SK-N-SH (cell line): ENCODE results near the gene MTTP. TPM values are rescaled to one million over a fixed set of nuclear protein-coding genes. Genes with fewer than 3 reads are reported as not detected.

ENCODE experiments used
- CTCF ChIA-PET: fragments of 300-600, 350-600 bp; formaldehyde crosslinking; extraction: SDS; loops from one replicate; lab custom pipeline; 2021; lab: Yijun Ruan, JAX
- POLR2A ChIA-PET: fragments of 350-600 bp; sonication (Branson Sonifier 250); formaldehyde crosslinking; extraction: SDS; loops from one replicate; lab custom pipeline; 2020; ENCODE audit warnings: antibody characterized with exemption, inconsistent platforms; lab: Yijun Ruan, JAX
- DNase-seq: peaks from one replicate; pipeline ENCODE4 v3.0.0; 2012
- H2AFZ ChIP-seq: fragments of 200-600 bp; sonication (generic); 2 replicates; pipeline ENCODE4 v1.8.1; 2016; ENCODE audit warnings: antibody characterized with exemption, mild to moderate bottlenecking, low read depth
- H3F3A ChIP-seq: fragments of 200-600 bp; sonication (generic); replicated peaks from 2 replicates; pipeline ENCODE3; 2016; ENCODE audit warnings: antibody characterized with exemption, mild to moderate bottlenecking; ENCODE audit not compliant: insufficient read depth
- H3K27ac ChIP-seq, 2 experiments: fragments of 200-500 bp in 1 of 2; fragments of 200-600 bp in 1 of 2; sonication (Bioruptor generic) in 1 of 2; sonication (generic), shearing (Covaris generic) in 1 of 2; 2 replicates each; pipeline versions ENCODE4 v1.5.1 to v1.6.1; 2014 to 2016; ENCODE audit warnings: low read depth in 2 of 2, inconsistent platforms in 1 of 2, low read length in 1 of 2, mild to moderate bottlenecking in 1 of 2, mixed read lengths in 1 of 2
- H3K27me3 ChIP-seq: fragments of 200-600 bp; sonication (generic), shearing (Covaris generic); 2 replicates; pipeline ENCODE4 v1.6.1; 2016; ENCODE audit warnings: mixed run types; ENCODE audit not compliant: insufficient read depth
- H3K36me3 ChIP-seq, 2 experiments: fragments of 200-500 bp in 1 of 2; fragments of 200-600 bp in 1 of 2; sonication (Bioruptor generic) in 1 of 2; sonication (generic) in 1 of 2; replicated peaks in 1 of 2; 2 replicates each; pipeline versions ENCODE3 to v1.5.1; 2014 to 2016; ENCODE audit warnings: low read length in 1 of 2, mild to moderate bottlenecking in 1 of 2; ENCODE audit not compliant: insufficient read depth in 2 of 2, control insufficient read depth in 1 of 2
- H3K4me1 ChIP-seq, 2 experiments: fragments of 200-500 bp in 1 of 2; fragments of 200-600 bp in 1 of 2; sonication (Bioruptor generic) in 1 of 2; sonication (generic), shearing (Covaris generic) in 1 of 2; 2 replicates each; pipeline versions ENCODE4 v1.5.1 to v1.6.1; 2014 to 2016; ENCODE audit warnings: low read depth in 1 of 2, low read length in 1 of 2, mixed run types in 1 of 2; ENCODE audit not compliant: insufficient read depth in 2 of 2, control insufficient read depth in 1 of 2
- H3K4me2 ChIP-seq: fragments of 200-600 bp; sonication (generic), shearing (Covaris generic); 2 replicates; pipeline ENCODE4 v1.6.1; 2017; ENCODE audit warnings: mixed run types
- H3K4me3 ChIP-seq, 2 experiments: fragments of 200-500 bp in 1 of 2; fragments of 200-600 bp in 1 of 2; sonication (Bioruptor generic) in 1 of 2; sonication (generic), shearing (Covaris generic) in 1 of 2; 2 replicates each; pipeline versions ENCODE4 v1.5.1 to v1.8.1; 2014 to 2016; ENCODE audit warnings: low read depth in 2 of 2, inconsistent platforms in 1 of 2, low read length in 1 of 2, mild to moderate bottlenecking in 1 of 2, mixed read lengths in 1 of 2, moderate library complexity in 1 of 2
- H3K79me2 ChIP-seq: fragments of 200-600 bp; sonication (generic); 2 replicates; pipeline ENCODE4 v1.8.1; 2017; ENCODE audit warnings: mild to moderate bottlenecking; ENCODE audit not compliant: insufficient read depth
- H3K9ac ChIP-seq: fragments of 200-600 bp; sonication (generic); 2 replicates; pipeline ENCODE4 v1.6.1; 2017; ENCODE audit warnings: mixed run types
- H3K9me2 ChIP-seq: fragments of 200-600 bp; sonication (generic); 2 replicates; pipeline ENCODE4 v1.6.1; 2017; ENCODE audit warnings: mixed run types
- H3K9me3 ChIP-seq: fragments of 200-600 bp; sonication (generic); 2 replicates; pipeline ENCODE4 v1.6.1; 2017; ENCODE audit warnings: mixed run types, mild to moderate bottlenecking, moderate library complexity
- H4K20me1 ChIP-seq: fragments of 200-600 bp; sonication (generic); 2 replicates; pipeline ENCODE4 v1.6.1; 2017; ENCODE audit warnings: mild to moderate bottlenecking, mixed run types; ENCODE audit not compliant: insufficient read depth
- CTCF ChIP-seq: fragments of 200-600 bp; sonication (generic); IDR thresholded peaks from 2 replicates; pipeline ENCODE4 v1.6.1; 2017; ENCODE audit warnings: antibody characterized with exemption, mild to moderate bottlenecking, moderate library complexity
- EZH2phosphoT487 ChIP-seq: fragments of 200-600 bp; sonication (generic); IDR thresholded peaks from 2 replicates; pipeline ENCODE4 v1.6.1; 2017; ENCODE audit warnings: low read depth, mixed run types, mild to moderate bottlenecking, antibody characterized with exemption, moderate library complexity, borderline replicate concordance
- FOXM1 ChIP-seq: IDR thresholded peaks from 2 replicates; pipeline ENCODE4 v1.4.0; 2012; ENCODE audit warnings: low read depth, mild to moderate bottlenecking
- GABPA ChIP-seq: IDR thresholded peaks from 2 replicates; pipeline ENCODE4 v1.4.0; 2012; ENCODE audit warnings: low read depth, mild to moderate bottlenecking
- JUND ChIP-seq: IDR thresholded peaks from 2 replicates; pipeline ENCODE4 v1.4.0; 2012
- MAX ChIP-seq: IDR thresholded peaks from 2 replicates; pipeline ENCODE4 v1.4.0; 2012; ENCODE audit warnings: low read depth
- NRF1 ChIP-seq: IDR thresholded peaks from 2 replicates; pipeline ENCODE4 v1.6.1; 2012; ENCODE audit warnings: low read depth, mild to moderate bottlenecking, low read length
- POLR2AphosphoS5 ChIP-seq: IDR thresholded peaks from 2 replicates; pipeline ENCODE4 v1.6.1; 2012; ENCODE audit warnings: low read depth, low read length
- RAD21 ChIP-seq: IDR thresholded peaks from 2 replicates; pipeline ENCODE4 v1.6.1; 2012; ENCODE audit warnings: mild to moderate bottlenecking, low read length
- REST ChIP-seq: IDR thresholded peaks from 2 replicates; pipeline ENCODE4 v1.6.1; 2012; ENCODE audit warnings: mild to moderate bottlenecking, low read depth, low read length, moderate library complexity
- SMC3 ChIP-seq: IDR thresholded peaks from 2 replicates; pipeline ENCODE4 v1.6.1; 2012; ENCODE audit warnings: low read depth, low read length, improper control_type of control experiment
- TAF1 ChIP-seq: IDR thresholded peaks from 2 replicates; pipeline ENCODE4 v1.6.1; 2012; ENCODE audit warnings: low read depth, mild to moderate bottlenecking, low read length, moderate library complexity, borderline replicate concordance
- TCF12 ChIP-seq: IDR thresholded peaks from 2 replicates; pipeline ENCODE4 v1.4.0; 2012
- USF2 ChIP-seq: fragments of 150-350 bp; IDR thresholded peaks from 2 replicates; pipeline ENCODE4 v1.6.1; 2017; ENCODE audit warnings: antibody characterized with exemption, low read length, low read depth, borderline replicate concordance
- YY1 ChIP-seq: IDR thresholded peaks from 2 replicates; pipeline ENCODE4 v1.4.0; 2012; ENCODE audit warnings: low read depth, mild to moderate bottlenecking
- ZBTB33 ChIP-seq: IDR thresholded peaks from 2 replicates; pipeline ENCODE4 v1.4.0; 2012; ENCODE audit warnings: low read depth, borderline replicate concordance
- polyA plus RNA-seq, 3 experiments: library from polyadenylated mRNA; depleted of rRNA; stranded (reverse); fragments of >200 nt; gene quantifications; 2 replicates each; pipeline ENCODE4 v1.2.3, GENCODE V29; 2012

The MTTP gene
- polyA plus RNA-seq, 1 of the 3 experiments (the other 2 are of a cell fraction), result not detected

- TF ChIP-seq USF2, result no peak
- TF ChIP-seq CTCF, result no peak
- no peak for TF ChIP-seq REST
- no peak for TF ChIP-seq ZBTB33
- TF ChIP-seq TAF1, result no peak
Measured at GRCh38 chr4:99628040-99628439, 53.4 kb downstream of the MTTP start (continued).

- H4K20me1 ChIP-seq, result no peaks in the 10 kb centered on the region
- no peaks in the 10 kb centered on the region for H3K79me2 ChIP-seq
- no peak overlapping the region for H3K4me2 ChIP-seq
- no peaks in the 10 kb centered on the region for H3K27me3 ChIP-seq
- no peak for DNase-seq
- no peaks in the 10 kb centered on the region for H3F3A ChIP-seq
- CTCF ChIA-PET, result no interaction called here
- H3K27ac ChIP-seq, result no peak overlapping the region
- no peaks in the 10 kb centered on the region for H3K9me3 ChIP-seq
- H3K36me3 ChIP-seq, result no peaks in the 10 kb centered on the region
- no peaks in the 10 kb centered on the region for H3K9me2 ChIP-seq
- no peak overlapping the region for H3K4me3 ChIP-seq
- H3K9ac ChIP-seq, result no peak overlapping the region
- POLR2A ChIA-PET, result no interaction called here
- H2AFZ ChIP-seq, result no peak overlapping the region
- H3K4me1 ChIP-seq, result no peaks in the 10 kb centered on the region
- no peak for TF ChIP-seq CTCF
- no peak for TF ChIP-seq JUND
- no peak for TF ChIP-seq POLR2AphosphoS5
- TF ChIP-seq GABPA, result no peak
- no peak for TF ChIP-seq REST
- no peak for TF ChIP-seq NRF1
- TF ChIP-seq RAD21, result no peak
- TF ChIP-seq FOXM1, result no peak
- TF ChIP-seq EZH2phosphoT487, result no peak
- no peak for TF ChIP-seq MAX
- no peak for TF ChIP-seq SMC3
- no peak for TF ChIP-seq TCF12
- TF ChIP-seq YY1, result no peak
Measured at GRCh38 chr4:99629962-99630554, 55.4 kb downstream of the MTTP start.
